ENCODE measurements around the gene MAX. TPM values are rescaled to one million over a fixed set of nuclear protein-coding genes. Genes with fewer than 3 reads are reported as not detected.
"Not testable (repeated sequence)": the region's sequence is repeated elsewhere in the genome, so short reads cannot be mapped to it uniquely, and the experiment has no call there.

Gene MAX
- total RNA-seq, 1 donor from 2014 or later, result 30.8 TPM

- H3K9ac ChIP-seq (ENCODE audit: low read depth in 1 of 3, low read length in 3 of 3), result no peak overlapping the region
- H3K4me3 ChIP-seq (ENCODE audit: low read length in 3 of 3), result no peak overlapping the region
- H3K4me1 ChIP-seq (ENCODE audit: control insufficient read depth in 3 of 3, insufficient read depth in 3 of 3, low read length in 3 of 3), result peaks cover 42 to 48% (median 48%) of the 10 kb centered on the region in 3 donors
- no peak overlapping the region for H3K27ac ChIP-seq (ENCODE audit: low read depth, low read length)
- H3K36me3 ChIP-seq (ENCODE audit: control insufficient read depth in 3 of 3, insufficient read depth in 3 of 3, low read length in 3 of 3), result peaks cover 7 to 52% (median 43%) of the 10 kb centered on the region in 3 donors
- H3K9me3 ChIP-seq (ENCODE audit: control insufficient read depth in 3 of 3, low read length in 3 of 3), result no peaks in the 10 kb centered on the region
- H3K27me3 ChIP-seq (ENCODE audit: control insufficient read depth in 3 of 3, insufficient read depth in 3 of 3, low read length in 3 of 3), result no peaks in the 10 kb centered on the region
These were observed 10.0 kb downstream of the MAX start for GRCh38 chr14:65092349-65092748.

GRCh38 chr14:65087835-65088234, 14.5 kb downstream of the MAX start:
- not testable (repeated sequence) for H3K9ac ChIP-seq (ENCODE audit: low read depth in 1 of 3, low read length in 3 of 3); H3K27me3 ChIP-seq (ENCODE audit: control insufficient read depth in 3 of 3, insufficient read depth in 3 of 3, low read length in 3 of 3); H3K4me3 ChIP-seq (ENCODE audit: low read length in 3 of 3); H3K27ac ChIP-seq (ENCODE audit: low read depth, low read length); H3K9me3 ChIP-seq (ENCODE audit: control insufficient read depth in 3 of 3, low read length in 3 of 3)
- Histone ChIP-seq H3K36me3 (ENCODE audit: control insufficient read depth in 3 of 3, insufficient read depth in 3 of 3, low read length in 3 of 3) (peaks cover 5 to 43% (median 41%) of the 10 kb centered on the region in 3 donors), H3K4me1 (ENCODE audit: control insufficient read depth in 3 of 3, insufficient read depth in 3 of 3, low read length in 3 of 3) (peaks cover 19 to 31% (median 25%) of the 10 kb centered on the region in 3 donors)

GRCh38 chr14:65086686-65087085, 15.6 kb downstream of the MAX start:
- H3K9ac ChIP-seq (ENCODE audit: low read depth in 1 of 3, low read length in 3 of 3); H3K27ac ChIP-seq (ENCODE audit: low read depth, low read length); H3K9me3 ChIP-seq (ENCODE audit: control insufficient read depth in 3 of 3, low read length in 3 of 3); H3K27me3 ChIP-seq (ENCODE audit: control insufficient read depth in 3 of 3, insufficient read depth in 3 of 3, low read length in 3 of 3); H3K4me3 ChIP-seq (ENCODE audit: low read length in 3 of 3): not testable (repeated sequence)
- Histone ChIP-seq H3K36me3 (ENCODE audit: control insufficient read depth in 3 of 3, insufficient read depth in 3 of 3, low read length in 3 of 3) (peaks cover 7 to 41% (median 37%) of the 10 kb centered on the region in 3 donors), H3K4me1 (ENCODE audit: control insufficient read depth in 3 of 3, insufficient read depth in 3 of 3, low read length in 3 of 3) (peaks cover 20 to 36% (median 34%) of the 10 kb centered on the region in 3 donors)

DNA sequence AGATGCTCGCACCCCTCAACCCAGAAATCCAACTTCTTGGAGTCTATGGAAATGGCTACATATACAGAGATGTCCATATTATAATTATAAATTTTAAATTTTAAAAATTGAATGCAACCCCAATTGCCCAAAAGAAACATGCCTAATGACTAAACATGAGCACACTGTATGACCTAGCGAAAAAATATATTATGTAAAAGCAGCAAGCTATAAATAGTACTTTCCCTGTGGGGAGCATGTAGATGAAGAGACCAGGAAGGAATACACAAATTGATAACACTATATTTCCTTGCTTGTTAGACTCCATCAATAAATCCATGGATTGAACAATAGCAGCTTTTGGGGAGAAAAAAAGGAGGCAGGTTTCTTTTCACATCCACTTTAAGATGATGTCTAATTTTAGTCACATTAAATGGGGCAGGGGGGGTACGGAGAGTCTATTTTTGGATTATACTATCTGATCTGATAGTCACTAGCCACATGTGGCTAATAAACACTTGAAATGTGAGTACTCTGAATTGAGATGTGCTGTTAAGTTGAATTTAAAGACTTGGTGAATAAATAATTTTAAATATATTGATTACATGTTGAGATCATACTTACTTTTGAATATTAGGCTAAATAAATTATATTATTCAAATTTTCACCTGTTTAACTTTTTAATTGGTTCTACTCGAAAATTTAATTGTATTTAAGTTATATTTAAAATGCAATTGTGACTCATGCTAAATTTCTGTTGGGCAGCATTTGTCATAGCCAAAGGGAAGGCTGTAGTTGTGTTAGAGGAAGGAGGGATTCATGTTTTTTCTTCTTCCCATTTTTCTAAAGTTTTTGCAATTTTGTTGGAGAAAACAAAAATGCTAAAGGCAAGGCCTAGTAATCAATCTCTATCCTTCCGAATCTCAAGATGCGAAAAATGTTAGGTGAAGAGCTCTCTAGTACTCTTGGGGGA, 17.5 kb downstream of the MAX start:
- Histone ChIP-seq H3K4me1 (ENCODE audit: control insufficient read depth in 3 of 3, insufficient read depth in 3 of 3, low read length in 3 of 3) (peaks cover 21 to 43% (median 38%) of the 10 kb centered on the region in 3 donors), H3K4me3 (ENCODE audit: low read length in 3 of 3) (peak overlapping the region in 1 of 3 donors; percentile 10), H3K27ac (ENCODE audit: low read depth, low read length) (peak overlapping the region; percentile 79), H3K36me3 (ENCODE audit: control insufficient read depth in 3 of 3, insufficient read depth in 3 of 3, low read length in 3 of 3) (peaks cover 9 to 34% (median 29%) of the 10 kb centered on the region in 3 donors), H3K27me3 (ENCODE audit: control insufficient read depth in 3 of 3, insufficient read depth in 3 of 3, low read length in 3 of 3) (no peaks in the 10 kb centered on the region), H3K9me3 (ENCODE audit: control insufficient read depth in 3 of 3, low read length in 3 of 3) (no peaks in the 10 kb centered on the region), H3K9ac (ENCODE audit: low read depth in 1 of 3, low read length in 3 of 3) (peak overlapping the region; percentile 0 to 34 (median 4))

GRCh38 chr14:65082930-65083329, 19.4 kb downstream of the MAX start:
- H3K9me3 ChIP-seq (ENCODE audit: control insufficient read depth in 3 of 3, low read length in 3 of 3), result no peaks in the 10 kb centered on the region
- no peak overlapping the region for H3K4me3 ChIP-seq (ENCODE audit: low read length in 3 of 3)
- peaks cover 7 to 29% (median 25%) of the 10 kb centered on the region in 3 donors for H3K36me3 ChIP-seq (ENCODE audit: control insufficient read depth in 3 of 3, insufficient read depth in 3 of 3, low read length in 3 of 3)
- H3K27me3 ChIP-seq (ENCODE audit: control insufficient read depth in 3 of 3, insufficient read depth in 3 of 3, low read length in 3 of 3), result no peaks in the 10 kb centered on the region
- peak overlapping the region; percentile 79 for H3K27ac ChIP-seq (ENCODE audit: low read depth, low read length)
- no peak overlapping the region for H3K9ac ChIP-seq (ENCODE audit: low read depth in 1 of 3, low read length in 3 of 3)
- H3K4me1 ChIP-seq (ENCODE audit: control insufficient read depth in 3 of 3, insufficient read depth in 3 of 3, low read length in 3 of 3), result peaks cover 30 to 55% (median 49%) of the 10 kb centered on the region in 3 donors

DNA sequence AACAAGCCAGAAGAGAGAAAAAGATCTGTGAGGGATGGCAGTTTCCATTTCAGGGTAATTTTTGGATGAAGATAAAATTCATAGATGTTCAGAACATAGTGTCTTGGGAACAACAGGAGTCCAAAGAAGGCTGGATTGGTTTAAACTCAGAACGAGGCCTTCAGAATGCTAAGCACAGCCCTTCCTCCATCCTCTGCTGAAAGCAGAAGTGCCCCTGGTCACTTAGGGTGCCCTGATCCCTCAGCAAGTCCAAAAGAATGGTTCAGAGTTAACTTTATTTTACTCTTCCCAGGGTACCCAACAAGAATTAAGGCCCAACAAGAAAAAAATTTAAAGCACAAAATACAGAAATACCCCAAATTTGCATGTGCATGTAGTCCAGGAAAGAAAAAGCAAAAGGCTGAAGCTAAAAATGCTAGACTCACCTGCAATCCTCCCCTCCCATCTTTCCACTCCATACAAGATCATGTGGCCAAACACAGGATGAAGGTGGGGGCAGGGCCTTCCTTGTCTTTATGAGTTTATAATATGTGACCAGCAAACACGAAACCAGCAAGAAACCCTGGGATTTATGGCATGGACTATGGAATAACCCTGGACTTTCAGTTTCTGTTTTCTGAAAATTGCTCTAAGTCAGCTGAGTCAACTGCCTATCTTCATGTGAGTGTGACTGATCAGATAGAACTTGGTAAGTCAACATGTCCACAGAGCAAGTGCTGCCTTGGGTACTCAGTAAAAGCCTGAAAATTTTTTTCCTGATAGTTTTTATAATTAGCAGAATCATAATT, 21.2 kb downstream of the MAX start:
- Histone ChIP-seq H3K9me3 (ENCODE audit: control insufficient read depth in 3 of 3, low read length in 3 of 3) (no peaks in the 10 kb centered on the region), H3K4me1 (ENCODE audit: control insufficient read depth in 3 of 3, insufficient read depth in 3 of 3, low read length in 3 of 3) (peaks cover 33 to 60% (median 57%) of the 10 kb centered on the region in 3 donors), H3K36me3 (ENCODE audit: control insufficient read depth in 3 of 3, insufficient read depth in 3 of 3, low read length in 3 of 3) (peaks cover 15 to 35% (median 33%) of the 10 kb centered on the region in 3 donors), H3K4me3 (ENCODE audit: low read length in 3 of 3) (no peak overlapping the region), H3K27me3 (ENCODE audit: control insufficient read depth in 3 of 3, insufficient read depth in 3 of 3, low read length in 3 of 3) (no peaks in the 10 kb centered on the region), H3K27ac (ENCODE audit: low read depth, low read length) (peak overlapping the region; percentile 3), H3K9ac (ENCODE audit: low read depth in 1 of 3, low read length in 3 of 3) (no peak overlapping the region)

GRCh38 chr14:65079768-65080167, 22.5 kb downstream of the MAX start:
- Histone ChIP-seq H3K27me3 (ENCODE audit: control insufficient read depth in 3 of 3, insufficient read depth in 3 of 3, low read length in 3 of 3) (no peaks in the 10 kb centered on the region), H3K36me3 (ENCODE audit: control insufficient read depth in 3 of 3, insufficient read depth in 3 of 3, low read length in 3 of 3) (peaks cover 15 to 40% (median 28%) of the 10 kb centered on the region in 3 donors), H3K9ac (ENCODE audit: low read depth in 1 of 3, low read length in 3 of 3) (no peak overlapping the region), H3K9me3 (ENCODE audit: control insufficient read depth in 3 of 3, low read length in 3 of 3) (no peaks in the 10 kb centered on the region), H3K4me3 (ENCODE audit: low read length in 3 of 3) (no peak overlapping the region), H3K27ac (ENCODE audit: low read depth, low read length) (peak overlapping the region; percentile 24), H3K4me1 (ENCODE audit: control insufficient read depth in 3 of 3, insufficient read depth in 3 of 3, low read length in 3 of 3) (peaks cover 36 to 64% (median 57%) of the 10 kb centered on the region in 3 donors)

DNA sequence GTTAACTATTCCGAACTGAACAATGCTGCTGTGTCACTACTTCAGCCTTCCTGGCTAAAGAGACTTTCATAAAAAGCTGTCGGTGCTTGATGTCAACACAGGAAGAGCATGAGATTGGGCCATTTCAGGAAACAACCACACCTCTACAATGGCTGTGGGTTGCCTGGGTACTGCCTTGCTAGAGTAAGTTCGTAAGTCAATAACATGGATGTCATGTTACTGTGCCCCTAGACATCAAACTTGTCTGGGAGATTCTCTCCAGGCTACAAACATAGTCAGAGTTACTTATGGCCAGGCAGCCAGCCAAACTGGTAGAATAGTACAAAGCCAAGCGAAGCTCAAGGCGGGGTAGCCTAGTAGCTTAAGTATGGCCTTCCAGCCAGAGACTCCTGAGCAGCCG, 23.1 kb downstream of the MAX start:
- no peaks in the 10 kb centered on the region for H3K9me3 ChIP-seq (ENCODE audit: control insufficient read depth in 3 of 3, low read length in 3 of 3)
- peaks cover 41 to 70% (median 60%) of the 10 kb centered on the region in 3 donors for H3K4me1 ChIP-seq (ENCODE audit: control insufficient read depth in 3 of 3, insufficient read depth in 3 of 3, low read length in 3 of 3)
- H3K27ac ChIP-seq (ENCODE audit: low read depth, low read length), result peak overlapping the region; percentile 24
- no peak overlapping the region for H3K9ac ChIP-seq (ENCODE audit: low read depth in 1 of 3, low read length in 3 of 3)
- H3K36me3 ChIP-seq (ENCODE audit: control insufficient read depth in 3 of 3, insufficient read depth in 3 of 3, low read length in 3 of 3), result peaks cover 15 to 40% (median 28%) of the 10 kb centered on the region in 3 donors
- H3K27me3 ChIP-seq (ENCODE audit: control insufficient read depth in 3 of 3, insufficient read depth in 3 of 3, low read length in 3 of 3), result no peaks in the 10 kb centered on the region
- no peak overlapping the region for H3K4me3 ChIP-seq (ENCODE audit: low read length in 3 of 3)

- no peak overlapping the region for H3K4me3 ChIP-seq (ENCODE audit: low read length in 3 of 3)
- H3K4me1 ChIP-seq (ENCODE audit: control insufficient read depth in 3 of 3, insufficient read depth in 3 of 3, low read length in 3 of 3), result peaks cover 50 to 73% (median 65%) of the 10 kb centered on the region in 3 donors
- no peak overlapping the region for H3K9ac ChIP-seq (ENCODE audit: low read depth in 1 of 3, low read length in 3 of 3)
- H3K27me3 ChIP-seq (ENCODE audit: control insufficient read depth in 3 of 3, insufficient read depth in 3 of 3, low read length in 3 of 3), result no peaks in the 10 kb centered on the region
- no peaks in the 10 kb centered on the region for H3K9me3 ChIP-seq (ENCODE audit: control insufficient read depth in 3 of 3, low read length in 3 of 3)
- H3K27ac ChIP-seq (ENCODE audit: low read depth, low read length), result no peak overlapping the region
- peaks cover 13 to 45% (median 27%) of the 10 kb centered on the region in 3 donors for H3K36me3 ChIP-seq (ENCODE audit: control insufficient read depth in 3 of 3, insufficient read depth in 3 of 3, low read length in 3 of 3)
These were observed 25.0 kb downstream of the MAX start for GRCh38 chr14:65077318-65077717.
